Measurements from ENCODE around the gene NRG3.
"Not testable (repeated sequence)": the region's sequence is repeated elsewhere in the genome, so short reads cannot be mapped to it uniquely, and the experiment has no call there.

NRG3 gene

DNA sequence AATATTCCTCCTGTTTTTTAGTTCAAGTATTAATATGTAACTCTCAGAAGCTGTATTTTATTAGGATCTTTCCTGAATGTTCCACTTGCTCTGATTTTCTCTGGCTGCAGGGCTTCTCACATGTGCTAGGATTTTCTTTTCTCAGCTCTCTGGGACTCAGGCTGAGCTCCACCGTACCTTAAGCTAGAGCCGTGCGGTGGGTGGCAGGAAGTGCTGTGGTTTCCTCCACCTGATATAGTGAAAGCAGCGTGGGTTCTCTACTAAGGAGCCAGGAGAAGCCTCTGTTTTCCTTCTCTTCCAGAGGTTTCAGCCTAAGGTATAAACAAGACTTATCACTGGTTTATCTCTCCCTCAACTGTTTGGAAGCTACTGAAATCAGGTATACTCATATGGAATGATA is 433.6 kb downstream of the NRG3 start:
- Histone ChIP-seq H3K27ac (ENCODE audit: low read length) (no peak overlapping the region), H3K4me3 (ENCODE audit: low read length) (no peak overlapping the region), H3K9ac (ENCODE audit: low read depth, low read length) (no peak overlapping the region), H3K36me3 (ENCODE audit: insufficient read depth, low read depth, low read length) (no peaks in the 10 kb centered on the region), H3K27me3 (ENCODE audit: insufficient read depth, low read length) (no peaks in the 10 kb centered on the region), H3K9me3 (ENCODE audit: insufficient read depth, low read depth, low read length) (no peaks in the 10 kb centered on the region), H3K4me1 (ENCODE audit: insufficient read depth, low read length) (no peaks in the 10 kb centered on the region)

DNA sequence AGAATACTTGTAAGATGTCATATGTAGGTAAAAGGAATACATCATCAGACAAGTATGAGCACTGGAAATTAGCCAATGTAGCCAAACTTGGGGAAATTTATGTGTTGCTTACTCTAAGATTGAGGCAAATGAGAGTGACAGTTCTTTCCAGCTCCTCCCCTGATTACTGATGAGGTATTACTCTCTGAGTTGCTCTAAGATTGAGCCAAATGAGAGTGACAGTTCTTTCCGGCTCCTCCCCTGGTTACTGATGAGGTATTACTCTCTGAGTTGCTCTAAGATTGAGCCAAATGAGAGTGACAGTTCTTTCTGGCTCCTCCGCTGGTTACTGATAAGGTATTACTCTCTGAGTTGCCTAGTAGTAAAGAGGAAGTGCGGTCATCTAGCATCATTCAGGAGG is 435.8 kb downstream of the NRG3 start:
- Histone ChIP-seq H3K4me3 (ENCODE audit: low read length) (no peak overlapping the region), H3K9me3 (ENCODE audit: insufficient read depth, low read depth, low read length) (no peaks in the 10 kb centered on the region), H3K9ac (ENCODE audit: low read depth, low read length) (no peak overlapping the region), H3K27ac (ENCODE audit: low read length) (no peak overlapping the region), H3K4me1 (ENCODE audit: insufficient read depth, low read length) (no peaks in the 10 kb centered on the region), H3K36me3 (ENCODE audit: insufficient read depth, low read depth, low read length) (no peaks in the 10 kb centered on the region), H3K27me3 (ENCODE audit: insufficient read depth, low read length) (no peaks in the 10 kb centered on the region)

DNA sequence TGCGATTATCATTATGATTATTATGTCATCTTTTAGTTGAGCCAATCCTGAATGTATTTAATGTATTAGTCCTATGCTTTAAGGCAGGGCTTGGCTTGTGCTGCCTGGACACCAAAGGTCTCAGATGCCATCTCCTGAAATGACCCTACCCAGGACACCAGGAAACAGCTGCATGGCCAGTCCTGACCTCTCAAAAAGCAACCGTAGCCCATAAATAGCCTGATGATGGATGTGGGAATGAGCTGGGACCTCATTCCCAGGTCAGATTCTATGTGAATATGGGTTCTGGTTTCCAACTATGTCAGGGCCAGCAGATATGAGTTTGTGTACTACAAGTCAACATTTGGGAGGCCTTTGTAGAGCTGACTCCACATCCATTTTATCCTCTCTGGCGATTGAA is 438.4 kb downstream of the NRG3 start:
- H3K9ac ChIP-seq (ENCODE audit: low read depth, low read length): no peak overlapping the region
- H3K36me3 ChIP-seq (ENCODE audit: insufficient read depth, low read depth, low read length): no peaks in the 10 kb centered on the region
- no peak overlapping the region for H3K27ac ChIP-seq (ENCODE audit: low read length)
- H3K4me3 ChIP-seq (ENCODE audit: low read length): no peak overlapping the region
- no peaks in the 10 kb centered on the region for H3K4me1 ChIP-seq (ENCODE audit: insufficient read depth, low read length)
- no peaks in the 10 kb centered on the region for H3K9me3 ChIP-seq (ENCODE audit: insufficient read depth, low read depth, low read length)
- no peaks in the 10 kb centered on the region for H3K27me3 ChIP-seq (ENCODE audit: insufficient read depth, low read length)

DNA sequence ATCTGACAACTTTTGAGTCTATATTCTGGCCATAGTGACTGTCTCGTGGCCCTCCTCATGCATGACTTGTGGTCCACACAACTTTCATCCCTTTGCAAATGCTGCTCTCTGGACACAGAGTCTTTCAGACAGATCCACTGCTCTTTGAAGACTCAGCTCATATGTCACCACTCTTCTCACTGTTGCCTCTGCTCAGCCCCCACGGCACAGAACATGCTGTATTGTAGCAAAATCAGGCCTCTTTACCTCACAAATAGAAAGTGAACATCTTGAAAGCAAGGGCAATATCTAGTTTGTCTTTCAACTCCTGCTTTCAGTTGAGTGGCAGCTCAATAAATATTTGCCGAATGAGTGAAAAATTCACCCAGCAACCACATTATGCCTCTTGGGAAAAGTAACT is 443.5 kb downstream of the NRG3 start:
- H3K27ac ChIP-seq (ENCODE audit: low read length): no peak overlapping the region

DNA sequence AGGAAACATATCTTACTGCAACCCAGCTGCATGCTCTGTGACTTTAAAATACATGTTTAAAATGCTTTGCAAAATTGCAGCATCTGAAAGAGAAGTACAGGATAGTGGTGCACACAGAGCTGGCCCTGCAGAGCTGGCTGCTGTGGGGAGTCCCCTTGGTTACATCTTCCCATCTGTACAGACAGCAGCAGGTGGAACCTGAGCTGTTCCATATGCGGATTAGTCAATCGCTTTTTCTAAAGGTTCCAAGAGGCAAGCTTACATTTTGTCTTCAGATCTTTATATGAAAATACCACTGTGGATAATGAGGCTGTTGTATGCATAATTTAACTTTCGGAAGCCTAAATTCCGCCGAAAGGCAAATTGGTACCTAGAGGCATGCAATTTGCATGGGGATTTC is 444.1 kb downstream of the NRG3 start:
- Histone ChIP-seq H3K27ac (ENCODE audit: low read length) (no peak overlapping the region), H3K9me3 (ENCODE audit: insufficient read depth, low read depth, low read length) (no peaks in the 10 kb centered on the region), H3K36me3 (ENCODE audit: insufficient read depth, low read depth, low read length) (no peaks in the 10 kb centered on the region), H3K4me3 (ENCODE audit: low read length) (no peak overlapping the region), H3K9ac (ENCODE audit: low read depth, low read length) (no peak overlapping the region), H3K27me3 (ENCODE audit: insufficient read depth, low read length) (no peaks in the 10 kb centered on the region), H3K4me1 (ENCODE audit: insufficient read depth, low read length) (no peaks in the 10 kb centered on the region; the same call in 1 of the 2 replicates)

More for the DNA sequence above, 443.5 kb downstream of the NRG3 start:
- Histone ChIP-seq H3K36me3 (ENCODE audit: insufficient read depth, low read depth, low read length) (no peaks in the 10 kb centered on the region), H3K27me3 (ENCODE audit: insufficient read depth, low read length) (no peaks in the 10 kb centered on the region), H3K4me3 (ENCODE audit: low read length) (no peak overlapping the region), H3K9ac (ENCODE audit: low read depth, low read length) (no peak overlapping the region), H3K4me1 (ENCODE audit: insufficient read depth, low read length) (no peaks in the 10 kb centered on the region; the same call in 1 of the 2 replicates), H3K9me3 (ENCODE audit: insufficient read depth, low read depth, low read length) (no peaks in the 10 kb centered on the region)

DNA sequence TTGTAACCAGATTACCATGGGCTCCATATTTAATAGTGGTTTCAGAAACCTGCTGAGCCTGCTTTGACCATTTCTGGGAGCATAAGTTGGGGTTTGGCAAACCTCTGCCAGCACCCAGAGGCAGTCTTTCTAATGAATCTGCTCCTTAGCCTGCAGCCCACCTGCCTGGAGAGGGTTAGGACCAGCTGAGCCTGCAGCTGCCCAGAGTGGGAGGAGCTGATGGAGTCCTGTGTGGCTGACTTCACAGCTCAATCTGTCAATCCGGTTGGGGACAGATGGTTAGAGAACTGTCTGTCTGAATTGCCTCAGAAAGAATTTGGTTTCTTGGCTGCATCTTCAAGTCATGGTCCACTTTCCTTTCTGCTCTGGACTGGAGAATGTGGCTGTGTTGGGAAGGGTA is 444.6 kb downstream of the NRG3 start:
- H3K27ac ChIP-seq (ENCODE audit: low read length): no peak overlapping the region
- H3K27me3 ChIP-seq (ENCODE audit: insufficient read depth, low read length): no peaks in the 10 kb centered on the region
- H3K4me3 ChIP-seq (ENCODE audit: low read length): no peak overlapping the region
- H3K36me3 ChIP-seq (ENCODE audit: insufficient read depth, low read depth, low read length): no peaks in the 10 kb centered on the region
- no peaks in the 10 kb centered on the region; the same call in 1 of the 2 replicates for H3K4me1 ChIP-seq (ENCODE audit: insufficient read depth, low read length)
- H3K9me3 ChIP-seq (ENCODE audit: insufficient read depth, low read depth, low read length): no peaks in the 10 kb centered on the region
- H3K9ac ChIP-seq (ENCODE audit: low read depth, low read length): no peak overlapping the region

DNA sequence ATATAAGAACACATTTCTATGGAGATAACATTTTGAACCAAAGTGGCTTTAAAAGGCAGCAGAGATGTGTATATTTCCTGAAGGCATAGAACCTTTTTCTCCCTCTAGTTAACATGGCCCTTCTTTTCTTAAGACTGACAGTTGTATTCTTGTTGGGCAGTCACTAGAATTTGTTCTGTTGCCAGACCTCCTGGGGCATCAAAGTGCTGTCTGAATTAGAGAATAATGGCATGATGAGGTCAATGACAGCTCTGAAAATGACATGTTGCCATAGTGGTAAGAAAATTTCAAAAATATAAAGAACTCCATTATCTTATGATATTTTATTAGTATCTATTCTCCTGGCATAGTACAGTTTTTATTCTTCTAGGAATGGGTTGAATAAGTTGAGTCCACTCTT is 446.7 kb downstream of the NRG3 start:
- Histone ChIP-seq H3K9me3 (ENCODE audit: insufficient read depth, low read depth, low read length) (no peaks in the 10 kb centered on the region), H3K36me3 (ENCODE audit: insufficient read depth, low read depth, low read length) (no peaks in the 10 kb centered on the region), H3K27ac (ENCODE audit: low read length) (no peak overlapping the region), H3K9ac (ENCODE audit: low read depth, low read length) (no peak overlapping the region), H3K4me3 (ENCODE audit: low read length) (no peak overlapping the region), H3K4me1 (ENCODE audit: insufficient read depth, low read length) (no peaks in the 10 kb centered on the region; the same call in 1 of the 2 replicates), H3K27me3 (ENCODE audit: insufficient read depth, low read length) (no peaks in the 10 kb centered on the region)

DNA sequence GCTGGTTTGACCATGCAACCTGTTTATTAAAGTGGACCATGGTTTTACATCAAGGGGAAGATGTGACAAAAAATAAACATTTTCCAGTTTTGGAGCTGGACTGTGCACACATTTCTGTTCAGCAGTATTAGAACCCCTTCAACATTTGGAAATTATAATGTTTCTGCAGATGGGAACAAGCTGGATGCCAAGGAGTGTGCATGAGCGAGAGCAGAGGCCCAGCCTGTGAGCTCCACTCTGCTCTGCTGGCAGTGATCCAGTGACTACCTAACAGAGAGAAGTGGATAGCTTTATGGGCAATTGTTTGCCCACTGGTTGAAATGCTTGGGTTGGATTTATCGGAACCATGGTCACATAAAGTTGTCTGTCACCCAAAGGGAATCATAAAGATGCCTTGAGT is 456.7 kb downstream of the NRG3 start:
- H3K9ac ChIP-seq (ENCODE audit: low read depth, low read length): no peak overlapping the region
- H3K36me3 ChIP-seq (ENCODE audit: insufficient read depth, low read depth, low read length): no peaks in the 10 kb centered on the region
- no peak overlapping the region for H3K4me3 ChIP-seq (ENCODE audit: low read length)
- H3K4me1 ChIP-seq (ENCODE audit: insufficient read depth, low read length): no peaks in the 10 kb centered on the region
- no peak overlapping the region for H3K27ac ChIP-seq (ENCODE audit: low read length)
- H3K9me3 ChIP-seq (ENCODE audit: insufficient read depth, low read depth, low read length): no peaks in the 10 kb centered on the region
- H3K27me3 ChIP-seq (ENCODE audit: insufficient read depth, low read length): no peaks in the 10 kb centered on the region

DNA sequence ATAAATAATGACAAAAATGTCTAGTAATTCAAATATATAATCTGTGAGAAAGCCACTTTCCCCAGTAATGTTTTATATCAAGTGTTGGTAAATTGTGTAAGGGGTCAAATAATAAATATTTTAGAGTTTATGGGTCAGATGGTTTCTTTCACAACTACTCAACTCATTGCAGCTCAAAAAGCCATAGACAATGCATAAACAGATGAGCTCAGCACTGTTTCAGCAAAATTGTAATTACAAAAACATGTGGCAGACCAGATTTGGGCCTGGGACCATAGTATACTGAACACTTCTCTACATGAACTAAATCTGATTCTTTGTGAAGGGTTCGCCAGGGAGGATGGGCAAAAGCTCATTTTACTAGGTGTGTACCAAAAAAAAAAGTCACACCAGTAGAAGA is 460.8 kb downstream of the NRG3 start:
- Histone ChIP-seq H3K36me3 (ENCODE audit: insufficient read depth, low read depth, low read length) (no peaks in the 10 kb centered on the region), H3K27ac (ENCODE audit: low read length) (no peak overlapping the region), H3K4me1 (ENCODE audit: insufficient read depth, low read length) (no peaks in the 10 kb centered on the region), H3K9me3 (ENCODE audit: insufficient read depth, low read depth, low read length) (no peaks in the 10 kb centered on the region), H3K4me3 (ENCODE audit: low read length) (no peak overlapping the region), H3K9ac (ENCODE audit: low read depth, low read length) (no peak overlapping the region), H3K27me3 (ENCODE audit: insufficient read depth, low read length) (no peaks in the 10 kb centered on the region)

DNA sequence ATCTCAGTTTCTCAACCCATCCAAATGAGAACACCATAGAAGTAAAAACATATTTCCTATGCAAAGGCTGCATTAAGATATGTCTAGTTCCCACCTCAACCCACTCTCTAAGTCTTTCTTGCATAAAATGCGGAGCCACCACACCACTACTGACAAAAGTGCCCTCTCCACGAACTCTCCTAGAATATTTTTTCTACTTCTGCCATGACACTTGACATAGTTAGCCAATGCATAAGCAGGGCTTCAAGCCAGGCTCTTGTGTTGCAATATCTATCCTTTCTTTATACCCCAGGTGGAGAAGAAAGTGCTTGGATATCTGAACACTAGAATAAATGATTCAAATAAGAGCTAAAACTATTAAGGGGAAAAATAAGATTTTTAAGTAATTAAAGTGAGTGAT is 465.2 kb downstream of the NRG3 start:
- no peaks in the 10 kb centered on the region for H3K36me3 ChIP-seq (ENCODE audit: insufficient read depth, low read depth, low read length)
- no peak overlapping the region for H3K9ac ChIP-seq (ENCODE audit: low read depth, low read length)
- H3K27me3 ChIP-seq (ENCODE audit: insufficient read depth, low read length): no peaks in the 10 kb centered on the region
- H3K4me1 ChIP-seq (ENCODE audit: insufficient read depth, low read length): no peaks in the 10 kb centered on the region
- no peaks in the 10 kb centered on the region for H3K9me3 ChIP-seq (ENCODE audit: insufficient read depth, low read depth, low read length)
- H3K4me3 ChIP-seq (ENCODE audit: low read length): no peak overlapping the region
- H3K27ac ChIP-seq (ENCODE audit: low read length): no peak overlapping the region

DNA sequence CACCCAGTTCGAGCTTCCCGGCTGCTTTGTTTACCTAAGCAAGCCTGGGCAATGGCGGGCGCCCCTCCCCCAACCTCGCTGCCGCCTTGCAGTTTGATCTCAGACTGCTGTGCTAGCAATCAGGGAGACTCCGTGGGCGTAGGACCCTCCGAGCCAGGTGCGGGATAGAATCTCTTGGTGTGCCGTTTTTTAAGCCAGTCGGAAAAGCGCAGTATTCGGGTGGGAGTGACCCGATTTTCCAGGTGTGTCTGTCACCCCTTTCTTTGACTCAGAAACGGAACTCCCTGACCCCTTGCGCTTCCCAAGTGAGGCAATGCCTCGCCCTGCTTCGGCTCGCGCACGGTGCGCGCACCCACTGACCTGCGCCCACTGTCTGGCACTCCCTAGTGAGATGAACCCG is 474.6 kb downstream of the NRG3 start:
- not testable (repeated sequence) for H3K27me3 ChIP-seq (ENCODE audit: insufficient read depth, low read length); H3K36me3 ChIP-seq (ENCODE audit: insufficient read depth, low read depth, low read length); H3K9me3 ChIP-seq (ENCODE audit: insufficient read depth, low read depth, low read length); H3K27ac ChIP-seq (ENCODE audit: low read length); H3K4me1 ChIP-seq (ENCODE audit: insufficient read depth, low read length); H3K9ac ChIP-seq (ENCODE audit: low read depth, low read length); H3K4me3 ChIP-seq (ENCODE audit: low read length)

DNA sequence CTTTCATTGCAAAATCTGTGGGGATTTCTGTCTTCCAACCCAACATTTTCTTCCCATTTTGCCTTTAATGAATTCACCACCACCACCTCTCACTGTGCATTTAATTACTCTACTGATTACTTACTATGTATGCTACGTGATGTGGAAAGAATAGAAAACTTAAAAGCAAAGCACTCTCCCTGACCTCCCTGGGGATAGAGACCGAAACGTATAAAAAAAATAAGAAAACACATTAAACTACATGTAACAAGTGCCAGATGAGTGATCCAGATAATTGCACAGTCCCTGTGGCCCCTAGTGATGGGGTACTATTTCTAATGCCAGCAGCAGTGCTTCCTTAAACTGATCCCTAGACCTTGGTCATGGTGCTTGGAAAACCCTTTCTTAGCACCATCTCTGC is 478.4 kb downstream of the NRG3 start:
- no peak overlapping the region for H3K9ac ChIP-seq (ENCODE audit: low read depth, low read length)
- no peaks in the 10 kb centered on the region for H3K36me3 ChIP-seq (ENCODE audit: insufficient read depth, low read depth, low read length)
- no peaks in the 10 kb centered on the region for H3K4me1 ChIP-seq (ENCODE audit: insufficient read depth, low read length)
- no peak overlapping the region for H3K4me3 ChIP-seq (ENCODE audit: low read length)
- no peaks in the 10 kb centered on the region for H3K27me3 ChIP-seq (ENCODE audit: insufficient read depth, low read length)
- H3K9me3 ChIP-seq (ENCODE audit: insufficient read depth, low read depth, low read length): no peaks in the 10 kb centered on the region
- H3K27ac ChIP-seq (ENCODE audit: low read length): no peak overlapping the region

All from iPS-20b (cell line).